Bone marrow (tissue), 2 donors: ENCODE data around the gene ZDHHC18.
A peak's percentile ranks its signal among the peaks of the same experiment; 100 is the strongest.
"Not testable (repeated sequence)": the region's sequence is repeated elsewhere in the genome, so short reads cannot be mapped to it uniquely, and the experiment has no call there.

Experiments used
- DNase-seq, 2 donors: peaks; one replicate each; lab custom pipeline; 2025; lab: John Stamatoyannopoulos, UW

ZDHHC18 gene

DNA sequence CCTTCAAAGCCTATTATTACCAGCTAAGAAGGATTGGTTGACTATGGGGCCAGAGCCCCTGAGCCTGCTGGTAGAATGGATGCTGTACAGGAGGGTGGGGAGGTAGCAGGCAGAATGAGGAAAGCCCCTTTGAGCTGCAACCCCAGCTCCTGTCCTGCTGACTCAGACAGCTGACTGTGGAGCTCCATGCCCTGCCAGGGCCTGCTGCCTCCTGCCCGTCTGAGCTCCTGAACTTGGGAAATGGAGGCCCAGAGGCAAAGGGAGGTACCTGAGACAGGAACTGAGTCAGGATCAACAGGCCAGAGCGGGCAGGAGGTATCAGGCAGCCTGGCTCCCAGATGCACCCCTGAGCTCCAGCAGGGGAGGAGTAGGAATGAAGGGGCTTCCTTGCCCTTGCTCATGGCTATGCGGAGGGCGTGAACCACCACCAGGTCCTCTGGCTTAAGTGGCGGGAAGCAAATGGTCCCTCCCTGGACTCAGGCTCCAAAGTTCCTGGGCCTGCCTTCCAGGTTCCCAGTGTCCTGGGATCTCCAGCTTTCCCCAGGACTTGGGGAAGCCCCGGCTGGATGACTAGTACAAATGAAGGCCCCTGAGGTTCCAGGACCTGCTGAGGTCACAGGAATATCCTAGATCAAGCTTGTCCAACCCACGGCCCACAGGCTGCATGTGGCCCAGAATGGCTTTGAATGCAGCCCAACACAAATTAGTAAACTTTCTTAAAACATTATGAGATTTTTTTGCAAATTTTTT, 32.6 kb downstream of the ZDHHC18 start:
- no peak for DNase-seq

- no peak for DNase-seq
Observed at GRCh38 chr1:26861286-26861701, 34.8 kb downstream of the ZDHHC18 start.

GRCh38 chr1:26861889-26862378, 35.4 kb downstream of the ZDHHC18 start:
- no peak for DNase-seq

DNA sequence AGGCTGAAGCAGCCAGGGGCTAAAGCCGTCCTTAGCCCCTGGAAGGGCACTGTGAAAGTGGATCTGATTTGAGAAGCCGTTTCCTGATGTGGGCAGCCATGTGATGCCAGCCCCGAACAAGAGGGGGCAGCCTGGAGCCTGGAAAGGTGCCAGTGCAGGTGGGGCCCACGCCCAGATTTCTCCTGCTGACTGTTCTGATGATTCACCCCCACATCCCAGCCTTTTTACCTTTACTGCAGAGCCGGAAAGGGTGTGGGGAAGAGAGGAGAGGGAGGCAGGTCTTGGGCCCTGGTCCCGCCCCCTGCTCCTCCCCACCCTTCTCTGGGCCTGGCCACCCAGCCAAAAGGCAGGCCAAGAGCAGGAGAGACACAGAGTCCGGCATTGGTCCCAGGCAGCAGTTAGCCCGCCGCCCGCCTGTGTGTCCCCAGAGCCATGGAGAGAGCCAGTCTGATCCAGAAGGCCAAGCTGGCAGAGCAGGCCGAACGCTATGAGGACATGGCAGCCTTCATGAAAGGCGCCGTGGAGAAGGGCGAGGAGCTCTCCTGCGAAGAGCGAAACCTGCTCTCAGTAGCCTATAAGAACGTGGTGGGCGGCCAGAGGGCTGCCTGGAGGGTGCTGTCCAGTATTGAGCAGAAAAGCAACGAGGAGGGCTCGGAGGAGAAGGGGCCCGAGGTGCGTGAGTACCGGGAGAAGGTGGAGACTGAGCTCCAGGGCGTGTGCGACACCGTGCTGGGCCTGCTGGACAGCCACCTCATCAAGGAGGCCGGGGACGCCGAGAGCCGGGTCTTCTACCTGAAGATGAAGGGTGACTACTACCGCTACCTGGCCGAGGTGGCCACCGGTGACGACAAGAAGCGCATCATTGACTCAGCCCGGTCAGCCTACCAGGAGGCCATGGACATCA, 36.5 kb downstream of the ZDHHC18 start, which contains the start of gene SFN:
Gene SFN (plus strand): TSS at position 369 of the 904 bp plus-strand sequence. CDS start 64 bp downstream, at position 433.
- DNase-seq: no peak

GRCh38 chr1:26863685-26864077, 37.2 kb downstream of the ZDHHC18 start:
- no peak for DNase-seq

- DNase-seq: peak; percentile 79 to 96
Observed at GRCh38 chr1:26864610-26865480, 38.4 kb downstream of the ZDHHC18 start.

DNA sequence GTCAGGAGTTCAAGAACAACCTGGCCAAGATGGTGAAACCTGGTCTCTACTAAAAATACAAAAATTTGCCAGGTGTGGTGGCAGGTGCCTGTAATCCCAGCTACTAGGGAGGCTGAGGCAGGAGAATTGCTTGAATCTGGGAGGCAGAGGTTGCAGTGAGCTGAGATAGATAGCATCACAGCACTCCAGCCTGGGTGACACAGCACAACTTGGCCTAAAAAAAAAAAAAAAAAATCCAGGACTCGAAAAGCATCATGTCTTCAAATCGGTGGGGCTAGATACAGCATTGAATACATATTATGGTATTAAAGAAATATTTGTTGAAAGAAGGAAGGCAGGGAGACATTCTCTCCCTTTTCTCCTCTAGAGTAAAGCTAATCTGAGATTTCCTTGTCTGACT, 46.6 kb downstream of the ZDHHC18 start:
- DNase-seq: not testable (repeated sequence)

DNA sequence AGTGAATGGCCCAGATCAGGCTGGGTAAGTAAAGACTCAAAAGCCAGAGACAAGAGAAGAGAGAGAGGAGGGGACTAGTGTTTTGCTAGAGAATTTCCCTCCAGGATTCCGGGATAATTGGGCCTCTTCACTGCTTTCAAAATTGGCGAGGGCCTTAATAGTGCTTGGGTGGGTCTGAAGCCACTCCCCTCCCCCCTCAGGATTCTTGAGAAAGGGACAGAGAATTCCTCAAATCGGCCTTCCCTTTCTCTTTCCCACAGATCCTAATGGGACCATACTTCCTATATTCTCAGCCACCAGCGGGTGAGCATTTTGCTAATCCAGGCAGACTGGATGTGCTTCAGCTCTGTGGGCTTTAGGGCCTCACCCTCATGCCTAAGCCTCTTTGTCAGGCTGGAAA, 48.4 kb downstream of the ZDHHC18 start:
- no peak for DNase-seq

- DNase-seq: no peak
Observed at GRCh38 chr1:26877326-26877725, 50.8 kb downstream of the ZDHHC18 start.

- DNase-seq: no peak
Observed at GRCh38 chr1:26879793-26880192, 53.3 kb downstream of the ZDHHC18 start.

DNA sequence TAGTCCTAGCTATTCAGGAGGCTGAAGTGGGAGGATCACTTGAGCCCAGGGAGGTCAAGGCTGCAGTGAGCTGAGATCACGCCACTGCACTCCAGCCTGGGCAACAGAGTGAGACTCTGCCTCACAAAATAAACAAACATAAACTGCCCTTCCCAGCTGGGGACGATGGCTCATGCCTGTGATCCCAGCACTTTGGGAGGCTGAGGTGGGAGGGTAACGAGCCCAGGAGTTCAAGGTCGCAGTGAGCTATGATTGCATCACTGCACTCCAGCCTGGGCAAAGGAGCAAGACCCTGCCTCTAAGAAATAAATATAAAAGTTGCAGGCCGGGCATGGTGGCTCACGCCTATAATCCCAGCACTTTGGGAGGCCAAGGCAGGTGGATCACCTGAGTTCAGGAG, 55.1 kb downstream of the ZDHHC18 start:
- not testable (repeated sequence) for DNase-seq

GRCh38 chr1:26882696-26883463, 56.4 kb downstream of the ZDHHC18 start:
- no peak for DNase-seq

GRCh38 chr1:26887125-26887524, 60.6 kb downstream of the ZDHHC18 start:
- DNase-seq: no peak

- no peak for DNase-seq
Observed at GRCh38 chr1:26888231-26888630, 61.7 kb downstream of the ZDHHC18 start.

GRCh38 chr1:26889551-26890466, 63.3 kb downstream of the ZDHHC18 start, which contains the start of gene GPN2:
Gene GPN2 (minus strand): TSS chr1:26890283. CDS start chr1:26890096, 187 bp downstream.
- peak; percentile 44 to 50 for DNase-seq

GRCh38 chr1:26890467-26890796, 63.9 kb downstream of the ZDHHC18 start:
- DNase-seq: no peak

DNA sequence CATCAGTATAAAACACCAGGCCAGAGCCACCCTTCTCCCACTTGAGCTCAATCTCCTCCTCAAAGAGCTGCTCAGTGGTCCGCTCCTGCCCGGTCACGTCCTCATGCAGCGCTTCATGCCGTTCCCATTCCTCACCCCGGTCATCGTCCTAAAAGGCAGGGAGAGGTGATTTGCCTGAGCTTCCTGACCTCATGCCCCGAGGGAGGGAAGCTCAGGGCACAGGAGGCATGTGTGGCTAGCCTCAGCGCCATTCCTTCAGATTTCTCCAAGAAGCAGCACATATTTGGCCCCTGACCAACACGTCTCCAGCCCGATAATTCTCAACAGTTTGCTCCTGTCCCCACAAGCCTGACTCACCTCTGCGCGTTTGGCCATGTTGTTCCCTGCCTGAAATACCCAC, 67.8 kb downstream of the ZDHHC18 start:
- no peak for DNase-seq

DNA sequence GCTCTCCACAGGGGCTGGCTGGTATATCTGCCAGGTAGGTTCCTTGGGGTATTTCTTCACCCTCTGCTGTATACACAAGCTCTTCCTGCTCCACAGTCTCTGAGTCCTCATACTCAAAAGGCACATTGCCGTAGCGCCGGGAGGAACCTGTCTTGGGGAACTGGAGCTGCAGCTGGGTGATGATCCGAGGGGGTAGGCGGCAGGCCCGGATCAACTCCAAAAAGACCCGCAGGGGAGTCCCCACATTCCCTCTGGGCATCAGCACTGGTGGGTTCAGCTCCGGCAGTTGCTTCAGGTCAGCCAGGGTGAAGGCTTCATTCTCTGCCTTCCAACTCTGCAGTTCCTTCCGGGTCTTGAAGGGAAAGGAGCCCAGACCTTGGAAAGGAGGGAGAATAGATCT, 70.9 kb downstream of the ZDHHC18 start:
- DNase-seq: no peak

GRCh38 chr1:26900001-26900814, 73.7 kb downstream of the ZDHHC18 start, which contains the start of gene GPATCH3:
Gene GPATCH3 (minus strand): TSS chr1:26900467. CDS start chr1:26900442, 25 bp downstream.
- peak; percentile 72 for DNase-seq
